GM23338 (cell line): ENCODE data around the gene AFF2. TPM values are rescaled to one million over a fixed set of nuclear protein-coding genes. Genes with fewer than 3 reads are reported as not detected.

Experiments used
- ATAC-seq: fragments of 200-7000 bp; cut with Tn5 transposase; 3 replicates; pipeline ENCODE4 v1.9.1; 2020
- DNase-seq: peaks from one replicate; pipeline ENCODE4 v3.0.0-alpha.2; 2015; ENCODE audit warnings: low spot score
- H2AFZ ChIP-seq: fragments of 200-600 bp; sonication (generic); 2 replicates; pipeline ENCODE4 v1.8.0; 2016; ENCODE audit warnings: antibody characterized with exemption, mild to moderate bottlenecking, moderate library complexity
- H3F3A ChIP-seq: fragments of 200-600 bp; sonication (generic); replicated peaks from 2 replicates; pipeline ENCODE4 v1.8.0; 2017; ENCODE audit warnings: antibody characterized with exemption, mixed run types, low read depth
- H3K27ac ChIP-seq: fragments of 200-600 bp; sonication (generic); 2 replicates; pipeline ENCODE4 v1.6.1; 2016; ENCODE audit warnings: low read depth
- H3K27me3 ChIP-seq: fragments of 200-600 bp; sonication (generic); 2 replicates; pipeline ENCODE4 v1.8.0; 2016; ENCODE audit warnings: mild to moderate bottlenecking, mixed run types, moderate library complexity; ENCODE audit not compliant: insufficient read depth
- H3K36me3 ChIP-seq: fragments of 200-600 bp; sonication (generic); 2 replicates; pipeline ENCODE4 v1.8.0; 2016; ENCODE audit warnings: mild to moderate bottlenecking; ENCODE audit not compliant: insufficient read depth
- H3K4me1 ChIP-seq: fragments of 200-600 bp; sonication (generic); 2 replicates; pipeline ENCODE4 v1.8.0; 2016; ENCODE audit warnings: mild to moderate bottlenecking, moderate library complexity; ENCODE audit not compliant: insufficient read depth
- H3K4me2 ChIP-seq: fragments of 200-600 bp; sonication (generic); 2 replicates; pipeline ENCODE4 v1.7.1; 2017; ENCODE audit warnings: mixed run types
- H3K4me3 ChIP-seq: fragments of 200-600 bp; sonication (generic); 2 replicates; pipeline ENCODE4 v1.6.1; 2016; ENCODE audit warnings: mixed run types
- H3K79me2 ChIP-seq: fragments of 200-600 bp; sonication (generic); replicated peaks from 2 replicates; pipeline ENCODE4 v1.8.0; 2017; ENCODE audit warnings: mild to moderate bottlenecking; ENCODE audit not compliant: insufficient read depth
- H3K9me2 ChIP-seq: fragments of 200-600 bp; sonication (generic); 2 replicates; pipeline ENCODE4 v1.8.0; 2017; ENCODE audit not compliant: insufficient read depth
- H4K20me1 ChIP-seq: fragments of 200-600 bp; sonication (generic); replicated peaks from 2 replicates; pipeline ENCODE4 v1.8.0; 2017; ENCODE audit warnings: mild to moderate bottlenecking; ENCODE audit not compliant: insufficient read depth
- H3K27ac Mint-ChIP-seq: 2 replicates; pipeline ENCODE4 v1.8.0; 2020; ENCODE audit warnings: inconsistent platforms, mild to moderate bottlenecking, moderate library complexity, mixed read lengths
- H3K27me3 Mint-ChIP-seq: 3 replicates; pipeline ENCODE4 v1.8.0; 2022; ENCODE audit warnings: low read depth, mild to moderate bottlenecking, moderate library complexity, mixed read lengths, inconsistent platforms; ENCODE audit not compliant: insufficient read depth, poor library complexity
- H3K36me3 Mint-ChIP-seq: 3 replicates; pipeline ENCODE4 v1.8.0; 2021; ENCODE audit warnings: low read depth, mild to moderate bottlenecking, inconsistent platforms, moderate library complexity, mixed read lengths
- H3K4me1 Mint-ChIP-seq: 3 replicates; pipeline ENCODE4 v1.8.0; 2020; ENCODE audit warnings: mild to moderate bottlenecking, inconsistent platforms, mixed read lengths
- H3K4me3 Mint-ChIP-seq: 3 replicates; pipeline ENCODE4 v1.8.0; 2021; ENCODE audit warnings: moderate library complexity, mild to moderate bottlenecking, inconsistent platforms, mixed read lengths
- H3K9me3 Mint-ChIP-seq: 3 replicates; pipeline ENCODE4 v1.8.0; 2020; ENCODE audit warnings: moderate library complexity, mild to moderate bottlenecking, inconsistent platforms, mixed read lengths
- CREB1 ChIP-seq: fragments of 250-450 bp; sonication (Bioruptor Pico); IDR thresholded peaks from 2 replicates; pipeline ENCODE4 v1.5.0; 2020; ENCODE audit warnings: low read depth, mild to moderate bottlenecking, moderate library complexity
- ETS1 ChIP-seq: IDR thresholded peaks from 2 replicates; pipeline ENCODE4 v1.6.1; 2016; ENCODE audit warnings: antibody characterized with exemption
- EZH2 ChIP-seq: fragments of 200-600 bp; sonication (generic); IDR thresholded peaks from one replicate; pipeline ENCODE4 v1.8.0; 2017; ENCODE audit warnings: antibody characterized with exemption, mild to moderate bottlenecking, low read depth; ENCODE audit not compliant: unreplicated experiment
- EZH2phosphoT487 ChIP-seq: fragments of 200-600 bp; sonication (generic); IDR thresholded peaks from one replicate; pipeline ENCODE4 v1.8.1; 2018; ENCODE audit warnings: antibody characterized with exemption; ENCODE audit not compliant: unreplicated experiment
- JUNB ChIP-seq: IDR thresholded peaks from one replicate; pipeline ENCODE4 v1.6.1; 2016; ENCODE audit warnings: antibody characterized with exemption; ENCODE audit not compliant: unreplicated experiment
- NANOG ChIP-seq: IDR thresholded peaks from 2 replicates; pipeline ENCODE4 v1.6.1; 2016; ENCODE audit warnings: antibody characterized with exemption, borderline replicate concordance
- POLR2AphosphoS5 ChIP-seq: IDR thresholded peaks from 2 replicates; pipeline ENCODE4 v1.6.1; 2016; ENCODE audit warnings: antibody characterized with exemption, low read depth
- STAT1 ChIP-seq: IDR thresholded peaks from one replicate; pipeline ENCODE4 v1.6.1; 2016; ENCODE audit warnings: antibody characterized with exemption; ENCODE audit not compliant: unreplicated experiment
- ZNF114 ChIP-seq: fragments of 250-450 bp; sonication (Bioruptor Pico); IDR thresholded peaks from 2 replicates; pipeline ENCODE4 v1.5.0; 2020; ENCODE audit warnings: mild to moderate bottlenecking, moderate library complexity
- ZNF331 ChIP-seq: fragments of 250-450 bp; sonication (Bioruptor Pico); IDR thresholded peaks from 2 replicates; pipeline ENCODE4 v1.5.0; 2020; ENCODE audit warnings: low read depth, mild to moderate bottlenecking, moderate library complexity
- polyA plus RNA-seq: library from polyadenylated mRNA; unstranded; fragments of >200 nt; fragmentation: Nextera tagmentation; extraction: Ambion mirVana; gene quantifications from 2 replicates; pipeline ENCODE4 v1.2.1, GENCODE V29; 2016
- total RNA-seq: library from RNA; depleted of rRNA; stranded (reverse); fragments of >200 nt; shearing (Covaris generic); gene quantifications from 2 replicates; pipeline ENCODE4 v1.2.3, GENCODE V29; 2014
- TF ChIP-seq, protein P1 (sequence below): IDR thresholded peaks from one replicate; pipeline ENCODE4 v1.6.1; 2018; ENCODE audit warnings: antibody characterized with exemption; ENCODE audit not compliant: unreplicated experiment
- TF ChIP-seq, protein P2 (sequence below), 2 experiments: fragments of 200-600 bp in 1 of 2; sonication (generic) in 1 of 2; conservative IDR thresholded peaks; 2 replicates each; pipeline versions ENCODE4 v1.5.1 to v1.6.1; 2016 to 2017; ENCODE audit warnings: antibody characterized with exemption in 2 of 2, low read depth in 2 of 2, mild to moderate bottlenecking in 2 of 2, moderate library complexity in 1 of 2
- TF ChIP-seq, protein P3 (sequence below): fragments of 250-450 bp; sonication (Bioruptor Pico); IDR thresholded peaks from 2 replicates; pipeline ENCODE4 v1.5.0; 2020; ENCODE audit warnings: mild to moderate bottlenecking, moderate library complexity

AFF2 gene
- total and polyA plus RNA-seq, 2 experiments from 2014 or later, result 1.6 to 5.8 TPM

GRCh38 chrX:148874636-148875246 lies 374.3 kb downstream of the AFF2 start:
- H2AFZ ChIP-seq, result no peak overlapping the region
- H4K20me1 ChIP-seq, result no peaks in the 10 kb centered on the region
- Mint-ChIP-seq H3K9me3 (no peaks in the 10 kb centered on the region), H3K4me3 (no peak overlapping the region), H3K27ac (no peak overlapping the region), H3K27me3 (no peaks in the 10 kb centered on the region), H3K36me3 (no peaks in the 10 kb centered on the region), H3K4me1 (peaks cover 7% of the 10 kb centered on the region; the same call in 2 of the 3 replicates)
- ATAC-seq (no peak), DNase-seq (no peak)
- H3F3A ChIP-seq, result no peaks in the 10 kb centered on the region
- H3K4me2 ChIP-seq, result no peak overlapping the region
- H3K4me3 ChIP-seq, result no peak overlapping the region
- TF ChIP-seq STAT1 (no peak), JUNB (no peak), ZNF331 (no peak), EZH2 (no peak), ZNF114 (no peak), EZH2phosphoT487 (no peak), NANOG (no peak), ETS1 (no peak), CREB1 (CRISPR knock-in tag) (no peak), POLR2AphosphoS5 (no peak)
- TF ChIP-seq, protein P1, sequence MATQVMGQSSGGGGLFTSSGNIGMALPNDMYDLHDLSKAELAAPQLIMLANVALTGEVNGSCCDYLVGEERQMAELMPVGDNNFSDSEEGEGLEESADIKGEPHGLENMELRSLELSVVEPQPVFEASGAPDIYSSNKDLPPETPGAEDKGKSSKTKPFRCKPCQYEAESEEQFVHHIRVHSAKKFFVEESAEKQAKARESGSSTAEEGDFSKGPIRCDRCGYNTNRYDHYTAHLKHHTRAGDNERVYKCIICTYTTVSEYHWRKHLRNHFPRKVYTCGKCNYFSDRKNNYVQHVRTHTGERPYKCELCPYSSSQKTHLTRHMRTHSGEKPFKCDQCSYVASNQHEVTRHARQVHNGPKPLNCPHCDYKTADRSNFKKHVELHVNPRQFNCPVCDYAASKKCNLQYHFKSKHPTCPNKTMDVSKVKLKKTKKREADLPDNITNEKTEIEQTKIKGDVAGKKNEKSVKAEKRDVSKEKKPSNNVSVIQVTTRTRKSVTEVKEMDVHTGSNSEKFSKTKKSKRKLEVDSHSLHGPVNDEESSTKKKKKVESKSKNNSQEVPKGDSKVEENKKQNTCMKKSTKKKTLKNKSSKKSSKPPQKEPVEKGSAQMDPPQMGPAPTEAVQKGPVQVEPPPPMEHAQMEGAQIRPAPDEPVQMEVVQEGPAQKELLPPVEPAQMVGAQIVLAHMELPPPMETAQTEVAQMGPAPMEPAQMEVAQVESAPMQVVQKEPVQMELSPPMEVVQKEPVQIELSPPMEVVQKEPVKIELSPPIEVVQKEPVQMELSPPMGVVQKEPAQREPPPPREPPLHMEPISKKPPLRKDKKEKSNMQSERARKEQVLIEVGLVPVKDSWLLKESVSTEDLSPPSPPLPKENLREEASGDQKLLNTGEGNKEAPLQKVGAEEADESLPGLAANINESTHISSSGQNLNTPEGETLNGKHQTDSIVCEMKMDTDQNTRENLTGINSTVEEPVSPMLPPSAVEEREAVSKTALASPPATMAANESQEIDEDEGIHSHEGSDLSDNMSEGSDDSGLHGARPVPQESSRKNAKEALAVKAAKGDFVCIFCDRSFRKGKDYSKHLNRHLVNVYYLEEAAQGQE, result no peak
- TF ChIP-seq, protein P2, sequence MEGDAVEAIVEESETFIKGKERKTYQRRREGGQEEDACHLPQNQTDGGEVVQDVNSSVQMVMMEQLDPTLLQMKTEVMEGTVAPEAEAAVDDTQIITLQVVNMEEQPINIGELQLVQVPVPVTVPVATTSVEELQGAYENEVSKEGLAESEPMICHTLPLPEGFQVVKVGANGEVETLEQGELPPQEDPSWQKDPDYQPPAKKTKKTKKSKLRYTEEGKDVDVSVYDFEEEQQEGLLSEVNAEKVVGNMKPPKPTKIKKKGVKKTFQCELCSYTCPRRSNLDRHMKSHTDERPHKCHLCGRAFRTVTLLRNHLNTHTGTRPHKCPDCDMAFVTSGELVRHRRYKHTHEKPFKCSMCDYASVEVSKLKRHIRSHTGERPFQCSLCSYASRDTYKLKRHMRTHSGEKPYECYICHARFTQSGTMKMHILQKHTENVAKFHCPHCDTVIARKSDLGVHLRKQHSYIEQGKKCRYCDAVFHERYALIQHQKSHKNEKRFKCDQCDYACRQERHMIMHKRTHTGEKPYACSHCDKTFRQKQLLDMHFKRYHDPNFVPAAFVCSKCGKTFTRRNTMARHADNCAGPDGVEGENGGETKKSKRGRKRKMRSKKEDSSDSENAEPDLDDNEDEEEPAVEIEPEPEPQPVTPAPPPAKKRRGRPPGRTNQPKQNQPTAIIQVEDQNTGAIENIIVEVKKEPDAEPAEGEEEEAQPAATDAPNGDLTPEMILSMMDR (conservative IDR thresholded peaks at IDR 0.05; ENCODE audit: low read depth in 2 of 2), result no peak
- TF ChIP-seq, protein P3, sequence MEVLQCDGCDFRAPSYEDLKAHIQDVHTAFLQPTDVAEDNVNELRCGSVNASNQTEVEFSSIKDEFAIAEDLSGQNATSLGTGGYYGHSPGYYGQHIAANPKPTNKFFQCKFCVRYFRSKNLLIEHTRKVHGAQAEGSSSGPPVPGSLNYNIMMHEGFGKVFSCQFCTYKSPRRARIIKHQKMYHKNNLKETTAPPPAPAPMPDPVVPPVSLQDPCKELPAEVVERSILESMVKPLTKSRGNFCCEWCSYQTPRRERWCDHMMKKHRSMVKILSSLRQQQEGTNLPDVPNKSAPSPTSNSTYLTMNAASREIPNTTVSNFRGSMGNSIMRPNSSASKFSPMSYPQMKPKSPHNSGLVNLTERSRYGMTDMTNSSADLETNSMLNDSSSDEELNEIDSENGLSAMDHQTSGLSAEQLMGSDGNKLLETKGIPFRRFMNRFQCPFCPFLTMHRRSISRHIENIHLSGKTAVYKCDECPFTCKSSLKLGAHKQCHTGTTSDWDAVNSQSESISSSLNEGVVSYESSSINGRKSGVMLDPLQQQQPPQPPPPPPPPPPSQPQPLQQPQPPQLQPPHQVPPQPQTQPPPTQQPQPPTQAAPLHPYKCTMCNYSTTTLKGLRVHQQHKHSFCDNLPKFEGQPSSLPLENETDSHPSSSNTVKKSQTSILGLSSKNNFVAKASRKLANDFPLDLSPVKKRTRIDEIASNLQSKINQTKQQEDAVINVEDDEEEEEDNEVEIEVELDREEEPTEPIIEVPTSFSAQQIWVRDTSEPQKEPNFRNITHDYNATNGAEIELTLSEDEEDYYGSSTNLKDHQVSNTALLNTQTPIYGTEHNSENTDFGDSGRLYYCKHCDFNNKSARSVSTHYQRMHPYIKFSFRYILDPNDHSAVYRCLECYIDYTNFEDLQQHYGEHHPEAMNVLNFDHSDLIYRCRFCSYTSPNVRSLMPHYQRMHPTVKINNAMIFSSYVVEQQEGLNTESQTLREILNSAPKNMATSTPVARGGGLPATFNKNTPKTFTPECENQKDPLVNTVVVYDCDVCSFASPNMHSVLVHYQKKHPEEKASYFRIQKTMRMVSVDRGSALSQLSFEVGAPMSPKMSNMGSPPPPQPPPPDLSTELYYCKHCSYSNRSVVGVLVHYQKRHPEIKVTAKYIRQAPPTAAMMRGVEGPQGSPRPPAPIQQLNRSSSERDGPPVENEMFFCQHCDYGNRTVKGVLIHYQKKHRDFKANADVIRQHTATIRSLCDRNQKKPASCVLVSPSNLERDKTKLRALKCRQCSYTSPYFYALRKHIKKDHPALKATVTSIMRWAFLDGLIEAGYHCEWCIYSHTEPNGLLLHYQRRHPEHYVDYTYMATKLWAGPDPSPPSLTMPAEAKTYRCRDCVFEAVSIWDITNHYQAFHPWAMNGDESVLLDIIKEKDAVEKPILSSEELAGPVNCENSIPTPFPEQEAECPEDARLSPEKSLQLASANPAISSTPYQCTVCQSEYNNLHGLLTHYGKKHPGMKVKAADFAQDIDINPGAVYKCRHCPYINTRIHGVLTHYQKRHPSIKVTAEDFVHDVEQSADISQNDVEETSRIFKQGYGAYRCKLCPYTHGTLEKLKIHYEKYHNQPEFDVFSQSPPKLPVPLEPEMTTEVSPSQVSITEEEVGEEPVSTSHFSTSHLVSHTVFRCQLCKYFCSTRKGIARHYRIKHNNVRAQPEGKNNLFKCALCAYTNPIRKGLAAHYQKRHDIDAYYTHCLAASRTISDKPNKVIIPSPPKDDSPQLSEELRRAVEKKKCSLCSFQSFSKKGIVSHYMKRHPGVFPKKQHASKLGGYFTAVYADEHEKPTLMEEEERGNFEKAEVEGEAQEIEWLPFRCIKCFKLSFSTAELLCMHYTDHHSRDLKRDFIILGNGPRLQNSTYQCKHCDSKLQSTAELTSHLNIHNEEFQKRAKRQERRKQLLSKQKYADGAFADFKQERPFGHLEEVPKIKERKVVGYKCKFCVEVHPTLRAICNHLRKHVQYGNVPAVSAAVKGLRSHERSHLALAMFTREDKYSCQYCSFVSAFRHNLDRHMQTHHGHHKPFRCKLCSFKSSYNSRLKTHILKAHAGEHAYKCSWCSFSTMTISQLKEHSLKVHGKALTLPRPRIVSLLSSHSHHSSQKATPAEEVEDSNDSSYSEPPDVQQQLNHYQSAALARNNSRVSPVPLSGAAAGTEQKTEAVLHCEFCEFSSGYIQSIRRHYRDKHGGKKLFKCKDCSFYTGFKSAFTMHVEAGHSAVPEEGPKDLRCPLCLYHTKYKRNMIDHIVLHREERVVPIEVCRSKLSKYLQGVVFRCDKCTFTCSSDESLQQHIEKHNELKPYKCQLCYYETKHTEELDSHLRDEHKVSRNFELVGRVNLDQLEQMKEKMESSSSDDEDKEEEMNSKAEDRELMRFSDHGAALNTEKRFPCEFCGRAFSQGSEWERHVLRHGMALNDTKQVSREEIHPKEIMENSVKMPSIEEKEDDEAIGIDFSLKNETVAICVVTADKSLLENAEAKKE (CRISPR knock-in tag), result no peak
- H3K27me3 ChIP-seq, result no peaks in the 10 kb centered on the region
- no peak overlapping the region for H3K27ac ChIP-seq
- H3K36me3 ChIP-seq, result no peaks in the 10 kb centered on the region
- H3K4me1 ChIP-seq, result no peaks in the 10 kb centered on the region
- no peaks in the 10 kb centered on the region for H3K9me2 ChIP-seq
- H3K79me2 ChIP-seq, result no peaks in the 10 kb centered on the region
